ENCODE data around the gene HSD3B7.

The HSD3B7 gene

DNA sequence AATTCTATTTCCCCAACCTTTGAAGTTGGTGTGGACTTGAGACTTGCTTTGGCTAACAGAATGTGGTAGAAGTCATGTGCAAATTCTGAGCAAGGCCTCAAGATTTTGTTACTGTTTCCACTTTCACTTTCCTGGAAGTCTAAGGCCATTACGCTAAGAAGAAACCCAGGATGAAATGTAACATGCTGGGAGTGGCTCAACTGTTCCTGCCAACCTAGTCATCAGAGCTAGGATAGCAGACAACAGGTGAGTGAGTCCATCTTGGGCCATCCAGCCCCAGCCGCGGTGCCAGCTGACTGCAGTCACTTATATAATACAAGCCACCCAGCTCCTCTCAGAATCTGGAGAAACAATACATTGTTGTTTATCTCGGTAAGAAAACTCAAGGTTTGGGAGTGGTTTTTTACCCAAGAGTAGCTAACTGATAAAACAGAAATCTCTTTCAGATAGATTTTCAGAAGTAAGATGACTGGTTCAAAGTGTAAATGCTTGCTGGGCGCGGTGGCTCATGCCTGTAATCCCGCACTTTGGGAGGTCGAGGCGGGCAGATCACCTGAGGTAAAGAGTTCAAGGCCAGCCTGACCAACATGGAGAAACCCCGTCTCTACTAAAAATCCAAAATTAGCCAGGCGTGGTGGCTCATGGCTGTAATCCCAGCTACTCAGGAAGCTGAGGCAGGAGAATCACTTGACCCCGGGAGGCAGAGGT lies 37.7 kb downstream of the HSD3B7 start:
- no peak for DNase-seq (ENCODE audit: low read depth in 2 of 2)

DNA sequence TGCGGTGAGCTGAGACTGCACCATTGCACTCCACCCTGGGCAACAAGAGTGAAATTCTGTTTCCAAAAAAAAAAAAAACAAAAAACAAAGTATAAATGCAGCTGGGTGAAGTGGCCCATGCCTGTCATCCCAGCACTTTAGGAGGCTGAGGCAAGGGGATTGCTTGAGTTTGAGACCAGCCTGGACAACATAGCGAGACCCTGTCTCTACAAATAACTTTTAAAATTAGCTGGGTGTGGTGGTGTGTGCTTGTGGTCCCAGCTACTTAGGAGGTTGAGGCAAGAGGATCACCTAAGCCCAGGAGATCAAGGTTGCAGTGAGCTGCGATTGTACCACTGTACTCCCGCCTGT lies 38.2 kb downstream of the HSD3B7 start:
- DNase-seq (ENCODE audit: low read depth in 2 of 2), result no peak

DNA sequence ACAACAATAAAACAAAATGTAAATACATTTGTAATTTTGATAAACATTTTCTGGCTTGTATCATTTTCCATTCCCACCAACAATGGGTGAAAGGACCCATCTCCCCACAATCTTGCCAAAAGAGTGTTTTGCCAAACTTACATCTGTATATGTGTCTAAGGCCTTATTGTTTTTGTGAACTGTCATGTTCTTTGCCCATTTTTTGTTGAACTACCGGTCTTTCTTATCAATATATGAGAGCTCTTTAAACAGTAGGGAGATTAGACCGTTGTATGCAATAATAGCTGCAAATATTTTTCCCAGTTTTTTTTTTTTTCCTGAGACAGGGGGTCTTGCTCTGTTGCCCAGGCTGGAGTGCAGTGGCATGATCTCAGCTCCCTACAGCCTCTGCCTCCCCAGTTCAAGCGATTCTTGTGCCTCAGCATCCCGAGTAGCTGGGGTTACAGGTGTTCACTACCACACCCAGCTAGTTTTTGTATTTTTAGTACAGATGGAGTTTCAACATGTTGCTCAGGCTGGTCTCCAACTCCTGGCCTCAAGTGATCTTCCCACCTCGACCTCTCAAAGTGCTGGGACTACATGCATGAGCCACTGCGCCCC lies 38.7 kb downstream of the HSD3B7 start:
- no peak for DNase-seq (ENCODE audit: low read depth in 2 of 2)

DNA sequence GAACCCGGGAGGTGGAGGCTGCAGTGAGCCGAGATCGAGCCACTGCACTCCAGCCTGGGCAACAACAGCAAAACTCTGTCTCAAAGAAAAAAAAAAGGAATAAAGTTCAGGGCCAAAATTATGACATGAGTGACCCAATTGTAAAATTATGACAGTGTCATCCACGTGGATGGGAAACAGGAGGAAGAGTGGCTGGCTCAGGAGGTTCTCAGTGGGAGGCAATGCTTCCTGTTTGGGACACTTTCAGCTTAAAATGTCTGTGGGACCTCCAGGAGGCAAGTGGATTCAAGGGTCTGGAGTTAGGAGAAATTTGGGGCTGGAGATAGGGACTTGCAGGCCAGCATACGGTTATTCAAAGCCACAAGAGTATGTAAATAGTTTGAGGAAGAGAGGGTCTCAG lies 40.3 kb downstream of the HSD3B7 start:
- no peak for DNase-seq (ENCODE audit: low read depth in 2 of 2)

DNA sequence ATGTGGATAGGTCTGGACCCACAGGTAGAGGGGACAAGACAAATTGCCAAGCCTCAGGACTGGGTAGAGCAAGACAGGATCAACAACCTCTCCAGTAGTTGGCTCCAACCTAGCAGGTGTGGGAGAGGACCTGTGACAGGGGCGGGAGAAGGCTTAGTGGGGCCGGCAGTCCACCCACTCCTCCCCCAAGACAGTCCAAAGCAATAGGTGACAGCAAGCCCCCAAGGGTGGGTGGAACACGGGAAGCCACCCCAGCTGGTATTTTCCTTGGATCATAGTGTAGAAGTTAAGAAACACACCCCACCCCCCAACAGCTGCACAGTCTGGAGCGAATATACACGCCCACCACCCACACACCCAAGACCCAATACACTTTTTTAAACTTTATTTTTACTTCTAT lies 44.3 kb downstream of the HSD3B7 start:
- DNase-seq (ENCODE audit: low read depth in 2 of 2), result no peak

DNA sequence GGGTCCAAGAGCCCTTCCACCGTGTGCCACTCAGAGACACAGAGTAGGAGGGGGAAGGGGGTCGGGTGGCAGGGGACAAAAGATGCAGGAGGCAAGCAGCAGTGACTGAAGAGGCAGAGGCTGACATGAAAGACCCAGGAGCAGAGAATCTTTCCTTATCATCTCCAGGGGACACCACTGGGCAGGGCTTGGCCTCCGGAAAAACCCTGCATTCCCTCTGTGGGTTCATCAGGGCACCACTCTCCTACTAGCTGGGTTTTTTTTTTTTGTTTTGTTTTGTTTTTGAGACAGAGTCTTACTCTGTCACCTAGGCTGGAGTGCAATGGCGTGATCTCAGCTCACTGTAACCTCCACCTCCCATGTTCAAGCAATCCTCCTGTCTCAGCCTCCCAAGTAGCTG lies 46.3 kb downstream of the HSD3B7 start:
- no peak for DNase-seq (ENCODE audit: low read depth in 2 of 2)

DNA sequence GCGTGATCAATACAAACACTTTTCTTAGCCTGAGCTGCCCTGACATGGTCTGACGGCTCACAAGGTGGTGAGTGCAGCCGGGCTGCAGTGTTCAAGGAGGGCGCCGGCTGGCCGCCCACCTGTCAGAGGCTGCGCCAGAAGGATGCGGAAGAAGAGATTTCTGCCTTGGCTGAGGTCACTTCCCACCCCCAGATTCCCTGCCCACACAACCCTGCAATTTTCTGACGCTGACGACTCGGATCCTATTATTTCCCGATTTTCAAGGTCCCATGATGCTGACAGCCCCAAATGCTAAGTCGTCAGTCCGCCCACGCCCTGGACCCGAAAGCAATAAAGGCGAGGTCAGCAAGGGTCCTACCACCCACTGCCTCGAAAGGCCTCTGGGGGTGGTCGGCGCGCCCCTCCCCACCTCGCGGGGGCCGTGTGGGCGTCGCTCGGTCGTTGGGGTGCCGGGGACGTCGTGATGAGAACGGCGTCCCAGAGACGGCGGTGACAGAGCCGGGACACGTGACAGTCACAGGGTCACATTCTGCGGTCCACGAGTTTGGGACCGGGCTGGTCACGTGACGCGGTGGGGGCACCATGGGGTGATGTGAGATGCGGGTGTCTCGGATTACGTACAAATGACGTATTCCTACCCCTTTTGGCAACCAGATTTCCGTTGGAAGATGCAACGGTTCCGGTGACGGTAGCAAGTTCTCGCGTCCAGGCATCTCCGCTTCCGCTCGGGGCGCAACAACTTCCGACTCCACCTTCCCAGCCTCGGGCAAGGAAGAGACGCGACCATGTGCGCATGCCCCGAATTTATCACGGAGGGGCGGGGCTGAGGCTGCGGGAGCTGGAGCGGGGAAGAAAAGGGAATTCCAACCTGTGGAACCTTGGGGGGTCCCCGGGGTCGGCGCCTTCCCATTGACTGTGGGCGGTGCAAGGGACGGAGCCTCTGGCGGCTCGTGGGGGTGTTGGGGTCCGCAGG lies 48.0 kb downstream of the HSD3B7 start, which contains the start of gene STX4:
TSS of gene STX4 (plus strand) at position 823 of the 973 bp plus-strand sequence. CDS start 248 bp downstream, outside the sequence.
- DNase-seq (ENCODE audit: low read depth in 2 of 2), result peak; percentile 92 to 96

DNA sequence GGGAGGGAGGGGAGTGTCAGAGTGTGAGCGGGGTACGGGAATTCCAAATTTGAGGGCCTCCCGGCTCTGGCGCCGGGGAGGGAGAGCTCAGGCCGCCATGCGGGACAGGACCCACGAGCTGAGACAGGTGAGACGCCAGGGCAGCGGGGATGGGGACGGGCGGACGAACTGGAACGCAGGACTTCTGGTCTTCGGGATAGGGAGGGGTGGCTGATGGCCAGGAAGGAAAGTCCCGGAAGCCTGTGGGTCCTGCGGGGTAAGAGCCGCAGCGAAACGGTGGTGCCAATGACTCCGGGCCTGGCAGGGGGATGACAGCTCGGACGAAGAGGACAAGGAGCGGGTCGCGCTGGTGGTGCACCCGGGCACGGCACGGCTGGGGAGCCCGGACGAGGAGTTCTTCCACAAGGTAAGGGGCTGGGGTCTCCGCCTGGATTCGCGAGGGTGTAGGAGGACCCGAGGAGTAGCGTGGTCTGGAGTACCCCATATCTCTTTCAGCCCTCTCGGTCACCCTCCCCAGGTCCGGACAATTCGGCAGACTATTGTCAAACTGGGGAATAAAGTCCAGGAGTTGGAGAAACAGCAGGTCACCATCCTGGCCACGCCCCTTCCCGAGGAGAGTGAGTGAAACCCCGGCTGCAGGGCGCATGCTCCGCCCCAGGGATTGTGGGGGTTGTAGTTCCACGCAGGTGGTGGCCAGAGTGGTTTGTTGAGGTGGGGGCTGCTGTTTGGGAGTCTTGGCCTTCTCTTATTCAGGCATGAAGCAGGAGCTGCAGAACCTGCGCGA lies 48.9 kb downstream of the HSD3B7 start:
- DNase-seq (ENCODE audit: low read depth in 2 of 2), result peak; percentile 77 to 78

DNA sequence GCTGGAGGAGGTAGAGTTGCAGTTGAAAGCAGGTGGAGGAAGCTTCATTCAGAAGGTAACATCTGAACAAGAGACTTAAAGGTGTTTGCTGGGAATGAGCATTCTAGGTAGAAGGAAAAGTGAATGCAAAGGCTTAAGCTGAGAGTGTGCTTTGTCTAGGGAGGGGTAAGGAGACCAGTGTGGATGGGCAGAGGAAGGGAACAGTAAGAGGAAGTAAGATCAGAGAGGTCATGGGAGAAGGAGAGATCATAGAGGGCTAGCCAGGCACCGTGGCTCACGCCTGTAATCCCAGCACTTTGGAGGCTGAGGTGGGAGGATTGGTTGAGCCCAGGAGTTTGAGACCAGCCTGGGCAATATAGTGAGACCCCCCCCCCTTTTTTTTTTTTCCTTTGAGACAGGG lies 51.7 kb downstream of the HSD3B7 start:
- no peak for DNase-seq (ENCODE audit: low read depth in 2 of 2)

Data from stimulated activated CD8-positive, alpha-beta memory T cell treated with anti-CD3 and anti-CD28 coated beads, Interleukin-15, amount 100 ng/mL, for 48 hours (primary cell).